GM23338 (cell line): ENCODE data around the gene TPRG1. TPM values are rescaled to one million over a fixed set of nuclear protein-coding genes. Genes with fewer than 3 reads are reported as not detected.

Experiments
- ATAC-seq: fragments of 200-7000 bp; cut with Tn5 transposase; 3 replicates; pipeline ENCODE4 v1.9.1; 2020
- DNase-seq: peaks from one replicate; pipeline ENCODE4 v3.0.0-alpha.2; 2015; ENCODE audit warnings: low spot score
- H2AFZ ChIP-seq: fragments of 200-600 bp; sonication (generic); 2 replicates; pipeline ENCODE4 v1.8.0; 2016; ENCODE audit warnings: antibody characterized with exemption, mild to moderate bottlenecking, moderate library complexity
- H3F3A ChIP-seq: fragments of 200-600 bp; sonication (generic); replicated peaks from 2 replicates; pipeline ENCODE4 v1.8.0; 2017; ENCODE audit warnings: antibody characterized with exemption, mixed run types, low read depth
- H3K27ac ChIP-seq: fragments of 200-600 bp; sonication (generic); 2 replicates; pipeline ENCODE4 v1.6.1; 2016; ENCODE audit warnings: low read depth
- H3K27me3 ChIP-seq: fragments of 200-600 bp; sonication (generic); 2 replicates; pipeline ENCODE4 v1.8.0; 2016; ENCODE audit warnings: mild to moderate bottlenecking, mixed run types, moderate library complexity; ENCODE audit not compliant: insufficient read depth
- H3K36me3 ChIP-seq: fragments of 200-600 bp; sonication (generic); 2 replicates; pipeline ENCODE4 v1.8.0; 2016; ENCODE audit warnings: mild to moderate bottlenecking; ENCODE audit not compliant: insufficient read depth
- H3K4me1 ChIP-seq: fragments of 200-600 bp; sonication (generic); 2 replicates; pipeline ENCODE4 v1.8.0; 2016; ENCODE audit warnings: mild to moderate bottlenecking, moderate library complexity; ENCODE audit not compliant: insufficient read depth
- H3K4me2 ChIP-seq: fragments of 200-600 bp; sonication (generic); 2 replicates; pipeline ENCODE4 v1.7.1; 2017; ENCODE audit warnings: mixed run types
- H3K4me3 ChIP-seq: fragments of 200-600 bp; sonication (generic); 2 replicates; pipeline ENCODE4 v1.6.1; 2016; ENCODE audit warnings: mixed run types
- H3K79me2 ChIP-seq: fragments of 200-600 bp; sonication (generic); replicated peaks from 2 replicates; pipeline ENCODE4 v1.8.0; 2017; ENCODE audit warnings: mild to moderate bottlenecking; ENCODE audit not compliant: insufficient read depth
- H3K9me2 ChIP-seq: fragments of 200-600 bp; sonication (generic); 2 replicates; pipeline ENCODE4 v1.8.0; 2017; ENCODE audit not compliant: insufficient read depth
- H4K20me1 ChIP-seq: fragments of 200-600 bp; sonication (generic); replicated peaks from 2 replicates; pipeline ENCODE4 v1.8.0; 2017; ENCODE audit warnings: mild to moderate bottlenecking; ENCODE audit not compliant: insufficient read depth
- H3K27ac Mint-ChIP-seq: 2 replicates; pipeline ENCODE4 v1.8.0; 2020; ENCODE audit warnings: inconsistent platforms, mild to moderate bottlenecking, moderate library complexity, mixed read lengths
- H3K27me3 Mint-ChIP-seq: 3 replicates; pipeline ENCODE4 v1.8.0; 2022; ENCODE audit warnings: low read depth, mild to moderate bottlenecking, moderate library complexity, mixed read lengths, inconsistent platforms; ENCODE audit not compliant: insufficient read depth, poor library complexity
- H3K36me3 Mint-ChIP-seq: 3 replicates; pipeline ENCODE4 v1.8.0; 2021; ENCODE audit warnings: low read depth, mild to moderate bottlenecking, inconsistent platforms, moderate library complexity, mixed read lengths
- H3K4me1 Mint-ChIP-seq: 3 replicates; pipeline ENCODE4 v1.8.0; 2020; ENCODE audit warnings: mild to moderate bottlenecking, inconsistent platforms, mixed read lengths
- H3K4me3 Mint-ChIP-seq: 3 replicates; pipeline ENCODE4 v1.8.0; 2021; ENCODE audit warnings: moderate library complexity, mild to moderate bottlenecking, inconsistent platforms, mixed read lengths
- H3K9me3 Mint-ChIP-seq: 3 replicates; pipeline ENCODE4 v1.8.0; 2020; ENCODE audit warnings: moderate library complexity, mild to moderate bottlenecking, inconsistent platforms, mixed read lengths
- CREB1 ChIP-seq: fragments of 250-450 bp; sonication (Bioruptor Pico); IDR thresholded peaks from 2 replicates; pipeline ENCODE4 v1.5.0; 2020; ENCODE audit warnings: low read depth, mild to moderate bottlenecking, moderate library complexity
- EZH2 ChIP-seq: fragments of 200-600 bp; sonication (generic); IDR thresholded peaks from one replicate; pipeline ENCODE4 v1.8.0; 2017; ENCODE audit warnings: antibody characterized with exemption, mild to moderate bottlenecking, low read depth; ENCODE audit not compliant: unreplicated experiment
- EZH2phosphoT487 ChIP-seq: fragments of 200-600 bp; sonication (generic); IDR thresholded peaks from one replicate; pipeline ENCODE4 v1.8.1; 2018; ENCODE audit warnings: antibody characterized with exemption; ENCODE audit not compliant: unreplicated experiment
- JUNB ChIP-seq: IDR thresholded peaks from one replicate; pipeline ENCODE4 v1.6.1; 2016; ENCODE audit warnings: antibody characterized with exemption; ENCODE audit not compliant: unreplicated experiment
- NANOG ChIP-seq: IDR thresholded peaks from 2 replicates; pipeline ENCODE4 v1.6.1; 2016; ENCODE audit warnings: antibody characterized with exemption, borderline replicate concordance
- POLR2AphosphoS5 ChIP-seq: IDR thresholded peaks from 2 replicates; pipeline ENCODE4 v1.6.1; 2016; ENCODE audit warnings: antibody characterized with exemption, low read depth
- STAT1 ChIP-seq: IDR thresholded peaks from one replicate; pipeline ENCODE4 v1.6.1; 2016; ENCODE audit warnings: antibody characterized with exemption; ENCODE audit not compliant: unreplicated experiment
- ZNF114 ChIP-seq: fragments of 250-450 bp; sonication (Bioruptor Pico); IDR thresholded peaks from 2 replicates; pipeline ENCODE4 v1.5.0; 2020; ENCODE audit warnings: mild to moderate bottlenecking, moderate library complexity
- ZNF331 ChIP-seq: fragments of 250-450 bp; sonication (Bioruptor Pico); IDR thresholded peaks from 2 replicates; pipeline ENCODE4 v1.5.0; 2020; ENCODE audit warnings: low read depth, mild to moderate bottlenecking, moderate library complexity
- polyA plus RNA-seq: library from polyadenylated mRNA; unstranded; fragments of >200 nt; fragmentation: Nextera tagmentation; extraction: Ambion mirVana; gene quantifications from 2 replicates; pipeline ENCODE4 v1.2.1, GENCODE V29; 2016
- total RNA-seq: library from RNA; depleted of rRNA; stranded (reverse); fragments of >200 nt; shearing (Covaris generic); gene quantifications from 2 replicates; pipeline ENCODE4 v1.2.3, GENCODE V29; 2014
- TF ChIP-seq, protein P1 (sequence below): fragments of 250-450 bp; sonication (Bioruptor Pico); IDR thresholded peaks from 2 replicates; pipeline ENCODE4 v1.5.0; 2020; ENCODE audit warnings: mild to moderate bottlenecking, moderate library complexity
- TF ChIP-seq, protein P2 (sequence below): IDR thresholded peaks from one replicate; pipeline ENCODE4 v1.6.1; 2018; ENCODE audit warnings: antibody characterized with exemption; ENCODE audit not compliant: unreplicated experiment
- TF ChIP-seq, protein P3 (sequence below): IDR thresholded peaks from 2 replicates; pipeline ENCODE4 v1.6.1; 2016; ENCODE audit warnings: antibody characterized with exemption
- TF ChIP-seq, protein P4 (sequence below), 2 experiments: fragments of 200-600 bp in 1 of 2; sonication (generic) in 1 of 2; conservative IDR thresholded peaks; 2 replicates each; pipeline versions ENCODE4 v1.5.1 to v1.6.1; 2016 to 2017; ENCODE audit warnings: antibody characterized with exemption in 2 of 2, low read depth in 2 of 2, mild to moderate bottlenecking in 2 of 2, moderate library complexity in 1 of 2

TPRG1 gene
- total and polyA plus RNA-seq, 2 experiments from 2014 or later = 0.74 to 1.7 TPM

DNA sequence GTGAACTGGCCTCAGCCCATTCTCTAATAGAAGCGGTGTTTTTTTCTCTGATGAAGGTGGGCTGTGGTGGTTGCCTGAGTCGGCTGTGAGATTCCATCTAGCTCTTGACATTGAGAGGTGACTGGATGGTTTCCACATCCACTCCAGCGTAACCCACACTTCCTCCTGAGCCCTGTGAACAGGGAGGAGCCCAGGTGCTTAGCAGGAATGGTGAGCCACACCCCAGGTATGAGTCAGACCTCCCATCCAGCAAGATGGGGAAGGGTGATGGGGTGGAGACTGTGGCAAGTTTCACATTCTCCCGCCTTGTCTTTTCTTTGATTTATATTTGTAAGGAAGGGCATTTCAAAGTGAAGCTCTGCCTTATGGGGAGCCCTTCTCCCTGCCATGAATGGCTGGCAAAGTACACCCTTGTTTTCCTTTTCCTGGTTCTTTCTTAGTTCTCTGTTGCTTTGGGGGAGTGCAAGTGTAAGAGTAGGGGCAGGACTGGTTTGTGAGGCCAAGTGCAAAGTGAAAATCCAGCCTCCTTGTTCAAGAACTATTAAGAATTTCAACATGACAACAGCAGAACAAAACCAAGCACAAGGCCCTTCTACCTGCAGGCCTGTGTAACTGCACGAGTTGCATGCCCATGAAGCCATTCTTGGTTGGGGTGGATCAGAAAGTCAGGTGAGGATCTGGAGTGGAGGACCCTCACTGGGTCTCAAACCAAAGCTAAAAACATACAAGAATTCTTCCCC is 4.6 kb upstream of the TPRG1 start:
- H3K27ac Mint-ChIP-seq = no peak overlapping the region
- no peaks in the 10 kb centered on the region for H3K36me3 ChIP-seq
- no peaks in the 10 kb centered on the region for H3K9me2 ChIP-seq
- no peaks in the 10 kb centered on the region for H3K36me3 Mint-ChIP-seq
- no peaks in the 10 kb centered on the region for H4K20me1 ChIP-seq
- no peaks in the 10 kb centered on the region for H3F3A ChIP-seq
- no peak for TF ChIP-seq NANOG
- TF ChIP-seq EZH2 = no peak
- no peak for TF ChIP-seq ZNF114 (CRISPR knock-in tag)
- no peak for TF ChIP-seq JUNB
- no peak for TF ChIP-seq EZH2phosphoT487
- TF ChIP-seq, protein P1, sequence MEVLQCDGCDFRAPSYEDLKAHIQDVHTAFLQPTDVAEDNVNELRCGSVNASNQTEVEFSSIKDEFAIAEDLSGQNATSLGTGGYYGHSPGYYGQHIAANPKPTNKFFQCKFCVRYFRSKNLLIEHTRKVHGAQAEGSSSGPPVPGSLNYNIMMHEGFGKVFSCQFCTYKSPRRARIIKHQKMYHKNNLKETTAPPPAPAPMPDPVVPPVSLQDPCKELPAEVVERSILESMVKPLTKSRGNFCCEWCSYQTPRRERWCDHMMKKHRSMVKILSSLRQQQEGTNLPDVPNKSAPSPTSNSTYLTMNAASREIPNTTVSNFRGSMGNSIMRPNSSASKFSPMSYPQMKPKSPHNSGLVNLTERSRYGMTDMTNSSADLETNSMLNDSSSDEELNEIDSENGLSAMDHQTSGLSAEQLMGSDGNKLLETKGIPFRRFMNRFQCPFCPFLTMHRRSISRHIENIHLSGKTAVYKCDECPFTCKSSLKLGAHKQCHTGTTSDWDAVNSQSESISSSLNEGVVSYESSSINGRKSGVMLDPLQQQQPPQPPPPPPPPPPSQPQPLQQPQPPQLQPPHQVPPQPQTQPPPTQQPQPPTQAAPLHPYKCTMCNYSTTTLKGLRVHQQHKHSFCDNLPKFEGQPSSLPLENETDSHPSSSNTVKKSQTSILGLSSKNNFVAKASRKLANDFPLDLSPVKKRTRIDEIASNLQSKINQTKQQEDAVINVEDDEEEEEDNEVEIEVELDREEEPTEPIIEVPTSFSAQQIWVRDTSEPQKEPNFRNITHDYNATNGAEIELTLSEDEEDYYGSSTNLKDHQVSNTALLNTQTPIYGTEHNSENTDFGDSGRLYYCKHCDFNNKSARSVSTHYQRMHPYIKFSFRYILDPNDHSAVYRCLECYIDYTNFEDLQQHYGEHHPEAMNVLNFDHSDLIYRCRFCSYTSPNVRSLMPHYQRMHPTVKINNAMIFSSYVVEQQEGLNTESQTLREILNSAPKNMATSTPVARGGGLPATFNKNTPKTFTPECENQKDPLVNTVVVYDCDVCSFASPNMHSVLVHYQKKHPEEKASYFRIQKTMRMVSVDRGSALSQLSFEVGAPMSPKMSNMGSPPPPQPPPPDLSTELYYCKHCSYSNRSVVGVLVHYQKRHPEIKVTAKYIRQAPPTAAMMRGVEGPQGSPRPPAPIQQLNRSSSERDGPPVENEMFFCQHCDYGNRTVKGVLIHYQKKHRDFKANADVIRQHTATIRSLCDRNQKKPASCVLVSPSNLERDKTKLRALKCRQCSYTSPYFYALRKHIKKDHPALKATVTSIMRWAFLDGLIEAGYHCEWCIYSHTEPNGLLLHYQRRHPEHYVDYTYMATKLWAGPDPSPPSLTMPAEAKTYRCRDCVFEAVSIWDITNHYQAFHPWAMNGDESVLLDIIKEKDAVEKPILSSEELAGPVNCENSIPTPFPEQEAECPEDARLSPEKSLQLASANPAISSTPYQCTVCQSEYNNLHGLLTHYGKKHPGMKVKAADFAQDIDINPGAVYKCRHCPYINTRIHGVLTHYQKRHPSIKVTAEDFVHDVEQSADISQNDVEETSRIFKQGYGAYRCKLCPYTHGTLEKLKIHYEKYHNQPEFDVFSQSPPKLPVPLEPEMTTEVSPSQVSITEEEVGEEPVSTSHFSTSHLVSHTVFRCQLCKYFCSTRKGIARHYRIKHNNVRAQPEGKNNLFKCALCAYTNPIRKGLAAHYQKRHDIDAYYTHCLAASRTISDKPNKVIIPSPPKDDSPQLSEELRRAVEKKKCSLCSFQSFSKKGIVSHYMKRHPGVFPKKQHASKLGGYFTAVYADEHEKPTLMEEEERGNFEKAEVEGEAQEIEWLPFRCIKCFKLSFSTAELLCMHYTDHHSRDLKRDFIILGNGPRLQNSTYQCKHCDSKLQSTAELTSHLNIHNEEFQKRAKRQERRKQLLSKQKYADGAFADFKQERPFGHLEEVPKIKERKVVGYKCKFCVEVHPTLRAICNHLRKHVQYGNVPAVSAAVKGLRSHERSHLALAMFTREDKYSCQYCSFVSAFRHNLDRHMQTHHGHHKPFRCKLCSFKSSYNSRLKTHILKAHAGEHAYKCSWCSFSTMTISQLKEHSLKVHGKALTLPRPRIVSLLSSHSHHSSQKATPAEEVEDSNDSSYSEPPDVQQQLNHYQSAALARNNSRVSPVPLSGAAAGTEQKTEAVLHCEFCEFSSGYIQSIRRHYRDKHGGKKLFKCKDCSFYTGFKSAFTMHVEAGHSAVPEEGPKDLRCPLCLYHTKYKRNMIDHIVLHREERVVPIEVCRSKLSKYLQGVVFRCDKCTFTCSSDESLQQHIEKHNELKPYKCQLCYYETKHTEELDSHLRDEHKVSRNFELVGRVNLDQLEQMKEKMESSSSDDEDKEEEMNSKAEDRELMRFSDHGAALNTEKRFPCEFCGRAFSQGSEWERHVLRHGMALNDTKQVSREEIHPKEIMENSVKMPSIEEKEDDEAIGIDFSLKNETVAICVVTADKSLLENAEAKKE = no peak
- TF ChIP-seq POLR2AphosphoS5 = no peak
- TF ChIP-seq, protein P2, sequence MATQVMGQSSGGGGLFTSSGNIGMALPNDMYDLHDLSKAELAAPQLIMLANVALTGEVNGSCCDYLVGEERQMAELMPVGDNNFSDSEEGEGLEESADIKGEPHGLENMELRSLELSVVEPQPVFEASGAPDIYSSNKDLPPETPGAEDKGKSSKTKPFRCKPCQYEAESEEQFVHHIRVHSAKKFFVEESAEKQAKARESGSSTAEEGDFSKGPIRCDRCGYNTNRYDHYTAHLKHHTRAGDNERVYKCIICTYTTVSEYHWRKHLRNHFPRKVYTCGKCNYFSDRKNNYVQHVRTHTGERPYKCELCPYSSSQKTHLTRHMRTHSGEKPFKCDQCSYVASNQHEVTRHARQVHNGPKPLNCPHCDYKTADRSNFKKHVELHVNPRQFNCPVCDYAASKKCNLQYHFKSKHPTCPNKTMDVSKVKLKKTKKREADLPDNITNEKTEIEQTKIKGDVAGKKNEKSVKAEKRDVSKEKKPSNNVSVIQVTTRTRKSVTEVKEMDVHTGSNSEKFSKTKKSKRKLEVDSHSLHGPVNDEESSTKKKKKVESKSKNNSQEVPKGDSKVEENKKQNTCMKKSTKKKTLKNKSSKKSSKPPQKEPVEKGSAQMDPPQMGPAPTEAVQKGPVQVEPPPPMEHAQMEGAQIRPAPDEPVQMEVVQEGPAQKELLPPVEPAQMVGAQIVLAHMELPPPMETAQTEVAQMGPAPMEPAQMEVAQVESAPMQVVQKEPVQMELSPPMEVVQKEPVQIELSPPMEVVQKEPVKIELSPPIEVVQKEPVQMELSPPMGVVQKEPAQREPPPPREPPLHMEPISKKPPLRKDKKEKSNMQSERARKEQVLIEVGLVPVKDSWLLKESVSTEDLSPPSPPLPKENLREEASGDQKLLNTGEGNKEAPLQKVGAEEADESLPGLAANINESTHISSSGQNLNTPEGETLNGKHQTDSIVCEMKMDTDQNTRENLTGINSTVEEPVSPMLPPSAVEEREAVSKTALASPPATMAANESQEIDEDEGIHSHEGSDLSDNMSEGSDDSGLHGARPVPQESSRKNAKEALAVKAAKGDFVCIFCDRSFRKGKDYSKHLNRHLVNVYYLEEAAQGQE = no peak
- no peak for TF ChIP-seq CREB1 (CRISPR knock-in tag)
- TF ChIP-seq, protein P3, sequence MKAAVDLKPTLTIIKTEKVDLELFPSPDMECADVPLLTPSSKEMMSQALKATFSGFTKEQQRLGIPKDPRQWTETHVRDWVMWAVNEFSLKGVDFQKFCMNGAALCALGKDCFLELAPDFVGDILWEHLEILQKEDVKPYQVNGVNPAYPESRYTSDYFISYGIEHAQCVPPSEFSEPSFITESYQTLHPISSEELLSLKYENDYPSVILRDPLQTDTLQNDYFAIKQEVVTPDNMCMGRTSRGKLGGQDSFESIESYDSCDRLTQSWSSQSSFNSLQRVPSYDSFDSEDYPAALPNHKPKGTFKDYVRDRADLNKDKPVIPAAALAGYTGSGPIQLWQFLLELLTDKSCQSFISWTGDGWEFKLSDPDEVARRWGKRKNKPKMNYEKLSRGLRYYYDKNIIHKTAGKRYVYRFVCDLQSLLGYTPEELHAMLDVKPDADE = no peak
- TF ChIP-seq, protein P4, sequence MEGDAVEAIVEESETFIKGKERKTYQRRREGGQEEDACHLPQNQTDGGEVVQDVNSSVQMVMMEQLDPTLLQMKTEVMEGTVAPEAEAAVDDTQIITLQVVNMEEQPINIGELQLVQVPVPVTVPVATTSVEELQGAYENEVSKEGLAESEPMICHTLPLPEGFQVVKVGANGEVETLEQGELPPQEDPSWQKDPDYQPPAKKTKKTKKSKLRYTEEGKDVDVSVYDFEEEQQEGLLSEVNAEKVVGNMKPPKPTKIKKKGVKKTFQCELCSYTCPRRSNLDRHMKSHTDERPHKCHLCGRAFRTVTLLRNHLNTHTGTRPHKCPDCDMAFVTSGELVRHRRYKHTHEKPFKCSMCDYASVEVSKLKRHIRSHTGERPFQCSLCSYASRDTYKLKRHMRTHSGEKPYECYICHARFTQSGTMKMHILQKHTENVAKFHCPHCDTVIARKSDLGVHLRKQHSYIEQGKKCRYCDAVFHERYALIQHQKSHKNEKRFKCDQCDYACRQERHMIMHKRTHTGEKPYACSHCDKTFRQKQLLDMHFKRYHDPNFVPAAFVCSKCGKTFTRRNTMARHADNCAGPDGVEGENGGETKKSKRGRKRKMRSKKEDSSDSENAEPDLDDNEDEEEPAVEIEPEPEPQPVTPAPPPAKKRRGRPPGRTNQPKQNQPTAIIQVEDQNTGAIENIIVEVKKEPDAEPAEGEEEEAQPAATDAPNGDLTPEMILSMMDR (conservative IDR thresholded peaks at IDR 0.05; ENCODE audit: low read depth in 2 of 2) = no peak
- TF ChIP-seq ZNF331 (CRISPR knock-in tag) = no peak
- TF ChIP-seq STAT1 = no peak
- ATAC-seq (no peak), DNase-seq (peak; percentile 3)
- peaks cover 18% of the 10 kb centered on the region for H3K4me1 Mint-ChIP-seq
- H3K4me1 ChIP-seq = no peaks in the 10 kb centered on the region
- H3K4me2 ChIP-seq = no peak overlapping the region
- H3K4me3 ChIP-seq = no peak overlapping the region
- H3K27me3 ChIP-seq = no peaks in the 10 kb centered on the region
- H3K4me3 Mint-ChIP-seq = no peak overlapping the region
- no peaks in the 10 kb centered on the region for H3K79me2 ChIP-seq
- no peak overlapping the region; the same call in 1 of the 2 replicates for H2AFZ ChIP-seq
- no peak overlapping the region for H3K27ac ChIP-seq
- no peaks in the 10 kb centered on the region for H3K9me3 Mint-ChIP-seq
- no peaks in the 10 kb centered on the region for H3K27me3 Mint-ChIP-seq
